HG03469 (cell line): ENCODE data around the gene PLSCR4.

Source experiments
- ATAC-seq: cut with Tn5 transposase; IDR thresholded peaks from one replicate; pipeline ENCODE4 v1.9.1; 2021; ENCODE audit warnings: mild to moderate bottlenecking, moderate library complexity, moderate number of reproducible peaks; ENCODE audit not compliant: unreplicated experiment

Gene PLSCR4

DNA sequence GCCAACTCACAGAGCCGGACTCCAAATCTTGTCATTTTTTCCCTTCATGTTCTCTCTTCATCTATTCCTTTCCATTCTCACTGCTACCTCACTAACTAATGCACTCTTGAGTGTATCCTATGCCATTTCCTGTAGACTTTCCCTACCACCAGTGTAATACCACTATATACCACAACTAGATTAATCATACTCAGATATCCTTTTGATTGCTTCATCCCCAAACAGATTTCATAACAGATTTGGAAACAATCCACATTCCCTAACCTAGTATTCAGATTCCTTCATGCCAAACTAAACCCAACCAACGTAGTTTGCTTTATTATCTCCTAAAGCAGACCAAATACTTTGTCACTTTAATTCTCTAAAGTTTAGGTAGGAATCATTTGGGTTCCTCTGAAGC is 87.3 kb downstream of the PLSCR4 start:
- ATAC-seq, result no peak

DNA sequence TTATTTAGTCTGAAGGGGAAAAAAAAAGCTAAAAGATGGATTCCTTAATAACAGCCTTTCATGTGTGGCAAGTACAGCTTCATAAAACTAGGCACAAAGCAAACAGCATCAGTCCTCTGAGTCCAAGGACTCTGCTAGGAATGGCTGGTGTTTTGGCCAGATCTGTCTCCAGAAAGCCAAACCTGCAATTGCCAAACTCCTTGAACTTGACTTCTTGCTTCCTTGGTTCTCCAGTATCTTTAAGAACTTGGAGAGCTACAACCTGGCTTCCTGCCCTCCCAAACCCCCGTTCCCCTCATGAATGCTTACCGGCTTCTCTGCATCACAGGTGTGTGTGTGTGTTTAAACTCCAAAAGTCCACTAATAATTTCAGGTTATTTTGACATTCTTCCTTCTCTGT is 88.3 kb downstream of the PLSCR4 start:
- ATAC-seq, result no peak

DNA sequence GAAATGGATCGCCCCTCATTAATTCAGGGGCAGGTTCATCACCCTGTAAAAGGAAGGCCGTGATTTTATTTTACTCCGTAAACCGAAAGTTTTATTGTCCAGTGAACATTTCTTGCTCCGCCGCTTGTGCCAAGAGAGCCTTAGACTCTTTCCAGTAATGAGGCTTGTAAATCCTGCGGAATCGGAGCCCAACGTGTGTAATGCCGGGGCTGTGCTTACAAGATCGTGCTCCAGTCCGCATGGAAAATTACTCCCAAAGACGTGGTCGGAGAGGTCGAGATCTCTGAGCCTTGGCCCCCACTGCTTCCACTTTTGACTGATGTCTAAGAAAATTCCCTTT is 89.3 kb downstream of the PLSCR4 start:
- no peak for ATAC-seq

DNA sequence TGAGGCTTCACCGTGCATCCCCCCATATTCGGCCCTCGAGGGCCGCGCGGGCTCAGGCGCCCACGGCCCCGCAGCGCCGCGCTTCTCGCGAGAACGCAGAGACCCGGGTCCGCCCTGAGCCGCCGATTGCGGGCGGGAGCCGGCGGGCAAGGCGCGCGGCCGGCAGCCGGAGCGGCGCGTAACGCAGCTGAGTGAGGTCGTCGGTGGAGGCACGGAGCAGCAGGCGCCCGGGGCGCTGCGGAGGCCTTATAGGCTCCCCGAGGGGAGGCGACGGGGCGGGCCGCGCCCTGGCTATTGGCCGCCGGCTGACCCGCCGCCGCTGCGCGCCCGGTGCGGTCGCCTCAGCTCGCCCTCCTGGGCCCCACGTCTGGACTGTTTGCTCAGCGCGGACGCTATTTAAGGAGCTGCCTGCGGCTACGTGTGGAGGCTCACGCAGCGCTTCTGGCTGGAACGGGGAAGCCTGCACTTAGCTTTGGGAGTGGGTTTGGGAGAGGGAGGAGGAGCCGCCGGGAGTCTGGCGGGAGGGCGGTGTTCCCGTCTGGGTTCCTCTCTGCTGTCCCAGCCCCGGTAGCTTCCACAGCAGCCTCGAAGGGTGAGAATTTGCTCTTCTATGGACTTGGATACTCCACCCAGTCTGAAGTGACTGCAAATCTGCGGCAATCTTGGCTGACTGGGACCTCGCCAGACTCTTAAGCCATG is 89.8 kb downstream of the PLSCR4 start, which contains the start of gene PLOD2:
Gene PLOD2, minus strand, starts transcription at position 221 of the 699 bp plus-strand sequence. Its CDS starts 195 bp downstream, at position 26.
- no peak for ATAC-seq

DNA sequence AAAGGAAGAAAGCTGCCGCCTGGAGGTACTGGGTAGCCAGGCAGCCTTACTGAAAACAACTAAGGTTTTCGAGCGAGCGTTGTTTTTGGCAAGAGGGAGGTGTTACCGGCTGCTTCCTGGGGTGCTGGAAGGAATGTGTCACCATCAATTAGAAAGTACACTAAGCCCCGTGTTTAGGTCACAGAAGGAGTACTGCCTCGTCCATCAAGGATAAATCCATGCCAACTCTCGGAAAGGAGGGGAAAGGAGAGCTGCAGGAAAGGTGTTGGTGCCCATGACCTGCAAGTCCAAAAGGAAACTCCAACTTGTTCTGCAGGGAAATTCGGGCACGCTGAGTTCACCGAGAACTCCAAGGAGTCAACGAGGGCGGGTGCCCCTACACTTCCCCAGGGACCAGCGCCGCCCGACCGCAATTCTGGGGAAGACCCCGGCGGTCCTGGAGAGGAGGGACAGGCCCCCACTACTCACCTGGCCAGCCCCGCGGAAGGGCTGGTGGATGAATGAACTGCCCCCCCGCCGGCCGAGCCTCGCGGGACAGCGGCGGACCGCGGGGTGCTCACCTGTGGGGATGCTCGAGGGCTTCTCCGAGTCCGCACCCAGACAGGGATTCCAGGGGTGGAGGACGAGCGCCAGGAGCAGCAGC is 90.5 kb downstream of the PLSCR4 start:
- no peak for ATAC-seq

DNA sequence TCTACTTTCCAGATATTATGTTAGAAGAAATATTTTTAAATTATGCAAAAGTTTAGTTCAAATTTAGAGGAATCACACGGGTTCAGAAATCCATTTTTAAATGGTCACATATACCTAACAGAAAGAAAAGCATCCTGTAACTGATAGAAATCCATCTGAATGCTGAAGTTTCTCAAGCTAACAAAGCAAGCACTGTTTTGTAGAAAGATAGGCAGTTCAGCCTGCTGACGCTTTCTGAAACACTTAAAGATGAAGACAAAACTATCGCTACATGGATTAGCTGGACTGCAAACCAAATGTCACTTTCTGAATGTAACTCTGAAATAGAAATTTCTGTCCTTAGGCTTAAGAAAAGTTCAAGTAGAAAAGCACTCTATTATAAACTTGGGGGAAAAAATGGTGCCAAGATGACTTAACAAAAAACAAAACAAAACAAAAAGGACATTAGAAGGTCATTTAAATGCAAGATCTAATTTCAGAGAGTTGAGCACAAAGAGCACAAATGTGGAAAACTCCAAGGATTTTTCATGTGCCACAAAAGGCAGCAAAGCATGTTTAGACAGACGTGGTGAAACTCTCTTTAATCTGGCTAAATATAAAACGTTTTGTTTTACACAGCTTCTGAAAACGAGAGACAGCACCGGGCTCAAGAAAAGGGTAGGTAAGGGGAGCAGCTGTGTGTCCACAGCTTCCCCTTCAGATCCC is 91.1 kb downstream of the PLSCR4 start:
- no peak for ATAC-seq

DNA sequence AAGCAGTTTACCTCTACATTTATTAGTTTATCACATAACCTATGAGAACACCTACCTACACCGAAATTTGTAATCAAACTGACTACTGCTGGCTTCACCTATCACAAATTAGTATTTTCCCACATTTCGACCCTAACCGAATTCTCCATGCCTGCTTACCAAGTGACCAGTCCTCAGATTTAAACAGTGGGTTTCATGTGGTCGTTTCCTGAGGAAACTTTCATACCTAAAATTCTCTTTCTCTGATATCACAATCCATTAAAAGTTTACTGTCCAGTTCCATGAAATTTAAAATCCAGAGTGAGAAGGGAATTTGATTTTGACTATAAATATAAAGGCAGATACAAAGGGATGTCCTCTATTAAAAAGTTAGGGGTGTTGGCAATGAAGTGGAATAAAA is 91.9 kb downstream of the PLSCR4 start:
- no peak for ATAC-seq

DNA sequence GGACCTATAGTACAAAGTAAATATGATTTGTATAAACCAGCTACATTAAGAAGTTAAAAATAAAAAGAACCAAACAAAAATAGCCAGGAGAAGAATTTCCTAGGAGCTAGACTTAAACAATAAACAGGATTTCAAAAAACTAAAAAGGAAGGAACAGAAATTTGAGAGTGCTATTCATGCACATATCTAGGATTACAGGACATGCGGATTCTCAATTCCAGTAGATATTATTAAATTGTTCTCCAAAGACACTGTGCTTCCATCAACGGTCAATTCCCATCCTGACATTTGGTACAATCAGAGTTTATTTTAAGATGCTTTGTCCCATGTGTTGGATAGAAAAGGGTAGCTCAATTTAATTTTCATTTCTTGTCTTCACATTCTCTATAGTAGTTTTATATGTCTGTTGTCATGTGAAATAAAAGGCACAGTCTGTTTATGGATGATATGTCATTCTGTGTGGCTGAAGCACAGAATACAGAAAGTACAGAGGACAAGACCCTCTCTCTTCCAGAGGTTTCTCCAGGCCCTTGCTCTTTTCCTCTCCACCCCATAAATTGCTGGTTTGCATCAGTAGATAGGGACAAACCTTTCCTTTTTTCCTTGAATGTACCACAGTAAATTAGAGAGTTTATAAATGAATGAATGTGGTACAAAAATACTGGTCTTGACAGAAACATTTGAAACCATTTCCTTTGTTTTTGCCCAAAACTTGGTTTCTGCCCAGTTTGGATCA is 93.4 kb downstream of the PLSCR4 start:
- no peak for ATAC-seq

DNA sequence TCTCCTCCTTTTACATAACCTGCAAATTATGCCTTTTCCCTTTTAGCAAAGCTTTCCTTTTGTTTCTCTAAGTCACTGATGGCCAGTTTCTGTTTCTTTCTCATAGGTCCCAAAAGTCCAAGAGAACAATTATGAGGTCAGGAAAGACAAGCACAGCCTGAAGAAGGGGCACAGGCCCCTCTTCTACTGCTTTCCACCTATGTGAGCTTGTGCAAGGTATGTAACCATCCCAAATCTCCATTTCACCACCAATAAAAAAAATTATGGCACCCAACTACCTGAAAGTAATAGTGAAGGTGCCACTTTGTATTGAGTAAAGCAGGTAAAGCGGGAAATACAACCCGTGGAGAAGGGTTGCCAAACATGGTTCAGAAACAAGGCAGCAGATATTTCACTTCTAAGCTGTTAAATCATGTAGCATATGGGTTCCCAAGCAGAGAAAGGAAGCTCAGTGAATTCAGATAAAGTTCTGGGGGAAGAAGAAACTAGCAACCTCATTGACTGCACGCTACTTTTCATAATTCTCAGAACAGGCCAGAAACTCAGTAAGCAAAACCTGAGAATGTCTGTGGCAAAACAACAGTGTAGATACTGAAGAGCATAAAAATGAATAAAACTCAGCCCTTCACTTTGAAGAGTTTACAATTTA is 94.1 kb downstream of the PLSCR4 start:
- no peak for ATAC-seq

DNA sequence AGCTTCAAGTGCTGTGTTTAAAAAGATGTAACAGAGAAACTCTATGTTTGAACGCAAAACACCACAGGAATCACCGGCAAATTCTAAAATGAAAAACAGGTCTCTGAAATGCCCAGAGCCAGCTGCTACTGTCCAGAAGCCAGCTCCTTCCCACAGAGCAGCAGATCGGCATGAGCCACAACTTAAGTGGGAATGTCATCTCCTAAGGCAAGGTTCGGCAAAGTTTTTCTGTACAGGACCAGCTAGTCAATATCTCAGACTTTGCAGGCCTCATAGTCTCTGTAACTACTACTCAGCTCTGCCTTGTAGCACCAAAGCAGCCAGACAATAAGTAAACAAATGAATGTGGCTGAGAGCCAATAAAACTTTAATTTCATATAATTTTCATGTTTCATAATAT is 94.8 kb downstream of the PLSCR4 start:
- ATAC-seq, result no peak

DNA sequence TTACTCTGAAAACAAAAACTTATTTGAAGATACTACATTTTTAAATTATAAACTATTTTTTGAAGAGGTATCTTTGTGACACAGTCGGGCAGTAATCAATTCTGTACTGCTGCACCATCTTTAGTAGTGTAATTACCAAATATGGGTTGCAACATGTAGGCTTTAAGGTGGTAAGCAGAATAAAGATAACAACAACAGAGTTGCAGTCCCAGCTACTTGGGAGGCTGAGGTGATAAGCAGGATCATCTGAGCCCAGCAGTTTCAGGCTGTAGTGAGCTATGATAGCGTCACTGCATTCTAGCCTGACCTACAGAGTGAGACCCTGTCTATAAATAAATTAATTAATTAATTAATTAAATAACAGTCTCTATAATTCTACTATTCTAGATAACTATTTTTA is 95.9 kb downstream of the PLSCR4 start:
- no peak for ATAC-seq

DNA sequence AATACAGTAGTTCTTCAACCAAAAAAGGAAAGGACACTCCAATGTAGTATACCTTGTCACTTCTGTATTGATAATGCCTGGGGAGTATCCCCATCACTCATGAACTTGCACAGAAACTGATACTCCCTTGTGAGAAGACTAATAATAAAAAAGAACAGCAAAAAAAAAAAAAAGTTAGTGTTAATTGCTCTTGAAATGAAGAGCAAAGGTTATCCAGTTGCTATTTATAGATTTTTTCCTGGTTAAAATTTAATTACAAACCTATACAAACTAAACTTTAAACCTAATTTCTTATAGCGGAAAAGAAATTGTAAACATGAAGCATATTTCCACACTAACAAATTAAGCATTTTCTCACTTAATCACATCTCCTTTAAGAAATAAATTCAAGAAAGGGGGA is 96.6 kb downstream of the PLSCR4 start:
- ATAC-seq, result no peak

DNA sequence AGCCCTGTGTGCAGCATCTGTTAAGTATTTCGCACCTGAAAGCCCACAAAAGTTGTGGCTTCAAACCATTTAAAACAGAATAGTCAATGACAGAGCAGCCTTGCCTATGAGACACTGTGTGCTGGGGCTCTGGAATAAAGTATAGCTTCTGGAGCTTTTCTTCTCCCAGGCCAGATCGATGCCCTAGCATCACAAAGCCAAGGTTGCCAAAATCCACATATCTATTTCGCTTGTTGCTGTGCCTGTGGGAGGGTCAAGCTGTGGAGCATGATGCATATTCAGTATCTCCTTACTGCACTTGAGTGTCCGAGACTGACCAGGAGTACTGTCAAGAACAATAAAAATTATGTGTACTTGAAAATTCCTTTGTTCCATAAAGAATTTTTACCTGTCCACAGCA is 97.5 kb downstream of the PLSCR4 start:
- ATAC-seq, result no peak

DNA sequence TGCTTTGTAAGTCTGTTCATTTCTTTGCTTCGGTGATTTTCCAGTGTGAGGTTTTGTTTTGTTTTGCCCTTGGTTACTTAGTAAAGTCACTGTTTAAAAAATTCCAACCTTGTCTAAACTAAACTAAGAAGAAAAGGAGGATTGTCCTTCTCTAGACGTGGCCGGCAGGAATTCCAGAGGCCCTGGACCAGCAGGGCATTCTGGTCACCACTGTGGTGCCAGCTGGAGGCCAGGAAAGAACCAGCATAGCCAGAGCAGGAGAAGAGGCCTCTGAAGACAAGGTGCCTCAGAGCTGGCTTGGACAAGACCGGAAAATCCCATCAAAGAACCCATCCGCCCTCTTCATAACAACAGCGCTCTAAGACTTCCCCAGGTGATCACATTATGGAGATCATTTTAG is 98.1 kb downstream of the PLSCR4 start:
- no peak for ATAC-seq

DNA sequence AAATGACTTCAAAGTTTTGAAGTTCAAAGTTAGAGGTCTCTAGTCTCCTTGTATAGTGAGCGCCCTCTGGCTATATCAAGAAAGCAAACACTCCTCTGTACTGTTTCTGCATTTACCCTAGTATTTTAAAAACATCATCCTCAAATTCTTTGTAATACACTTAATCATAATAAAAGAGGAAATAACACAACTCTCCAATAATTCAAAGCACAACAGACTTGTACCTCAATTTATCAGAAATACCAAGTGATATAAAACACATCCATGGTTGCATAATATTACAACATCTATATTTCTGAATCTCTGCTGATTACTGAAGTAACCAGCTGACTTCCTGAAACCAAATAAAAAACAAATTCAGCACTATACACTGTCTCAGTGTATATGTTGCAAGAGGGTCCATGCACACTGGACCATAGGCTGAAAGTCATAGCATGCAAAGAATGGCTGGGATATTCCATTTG is 102.4 kb downstream of the PLSCR4 start:
- no peak for ATAC-seq

DNA sequence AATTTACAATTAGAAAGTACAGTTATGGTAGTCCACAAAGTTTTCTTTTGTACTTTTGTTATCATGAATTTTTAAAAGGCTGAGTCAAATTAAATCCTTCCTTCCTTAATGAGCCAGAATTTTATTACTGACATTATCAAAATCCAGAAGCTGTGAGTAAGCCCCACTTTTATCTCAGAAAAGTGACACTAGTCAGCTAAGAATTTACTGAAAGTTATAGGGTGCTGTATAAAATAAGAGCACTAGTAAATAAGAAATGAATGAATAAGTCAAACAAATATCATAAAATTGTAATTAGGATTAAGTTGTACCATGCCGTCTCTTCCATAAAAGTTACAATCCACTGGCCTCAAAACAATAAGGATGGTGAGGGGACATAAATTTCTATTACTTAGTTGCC is 105.3 kb downstream of the PLSCR4 start:
- ATAC-seq, result no peak

DNA sequence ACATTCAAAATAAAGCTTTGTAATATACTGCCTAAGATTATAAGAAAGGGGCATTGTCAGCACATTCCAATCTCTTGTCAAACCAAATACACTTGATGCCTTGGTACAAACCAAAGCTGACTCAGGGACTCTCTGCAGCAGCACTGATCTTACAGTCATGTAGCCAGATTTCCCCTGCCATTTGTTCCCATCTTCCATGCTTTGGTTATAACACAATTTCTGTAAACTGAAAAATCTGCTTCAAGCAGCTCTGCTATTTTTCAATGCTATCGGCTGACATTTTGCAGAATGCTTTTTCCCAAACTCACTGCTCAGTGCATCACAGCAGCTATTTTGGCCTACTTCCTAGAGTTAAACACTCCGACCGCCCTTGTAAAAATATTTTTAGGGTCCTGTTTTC is 108.1 kb downstream of the PLSCR4 start:
- no peak for ATAC-seq
